H4 (cell line): ENCODE data around the gene PSMC3IP. TPM values are rescaled to one million over a fixed set of nuclear protein-coding genes. Genes with fewer than 3 reads are reported as not detected.

Experiments used
- DNase-seq: peaks from one replicate; pipeline ENCODE4 v3.0.0-alpha.2; 2015; ENCODE audit warnings: low spot score
- total RNA-seq: library from RNA; depleted of rRNA; stranded (reverse); fragments of >200 nt; shearing (Covaris generic); gene quantifications from 2 replicates; pipeline ENCODE4 v1.2.3, GENCODE V29; 2014

Gene PSMC3IP
- total RNA-seq, 1 experiment from 2014 or later: 12.6 TPM

DNA sequence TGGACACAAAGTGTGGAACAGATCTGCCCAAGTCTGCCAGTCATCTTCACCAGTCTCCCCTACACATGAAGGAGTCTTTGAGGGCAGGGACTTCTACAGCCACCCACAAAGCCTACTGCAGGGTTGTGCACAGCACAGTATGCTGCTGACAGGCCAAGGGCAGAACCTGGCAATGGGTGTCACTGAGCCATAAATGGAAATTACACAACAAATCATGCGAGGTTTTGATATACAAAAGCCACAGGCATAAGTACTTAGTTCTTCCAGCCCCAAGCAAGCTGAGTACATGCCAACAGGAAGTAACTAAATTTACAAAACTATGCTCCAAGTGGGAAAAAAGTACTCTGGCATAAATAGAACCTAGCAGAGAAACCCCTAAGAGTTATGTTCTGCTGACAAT, 7.8 kb upstream of the PSMC3IP start:
- DNase-seq: no peak

DNA sequence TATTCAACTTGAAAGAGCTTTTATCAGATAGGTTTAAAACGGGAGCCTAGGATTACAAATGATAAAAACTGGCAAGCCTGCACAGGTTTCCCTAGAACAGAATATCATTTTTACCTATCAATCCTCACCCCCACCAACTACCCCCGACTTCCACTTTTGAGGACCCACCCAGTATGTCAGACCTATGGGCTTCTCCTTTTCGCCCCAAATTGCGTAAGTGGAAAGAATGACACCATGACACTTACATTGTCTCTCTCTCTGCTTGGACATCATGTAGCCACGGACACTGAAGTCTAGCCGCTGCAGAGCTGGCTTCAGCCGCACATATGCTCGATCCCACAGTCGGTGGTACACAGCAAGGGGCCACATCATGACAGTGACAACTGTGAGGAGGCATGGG, 7.4 kb upstream of the PSMC3IP start:
- no peak for DNase-seq

DNA sequence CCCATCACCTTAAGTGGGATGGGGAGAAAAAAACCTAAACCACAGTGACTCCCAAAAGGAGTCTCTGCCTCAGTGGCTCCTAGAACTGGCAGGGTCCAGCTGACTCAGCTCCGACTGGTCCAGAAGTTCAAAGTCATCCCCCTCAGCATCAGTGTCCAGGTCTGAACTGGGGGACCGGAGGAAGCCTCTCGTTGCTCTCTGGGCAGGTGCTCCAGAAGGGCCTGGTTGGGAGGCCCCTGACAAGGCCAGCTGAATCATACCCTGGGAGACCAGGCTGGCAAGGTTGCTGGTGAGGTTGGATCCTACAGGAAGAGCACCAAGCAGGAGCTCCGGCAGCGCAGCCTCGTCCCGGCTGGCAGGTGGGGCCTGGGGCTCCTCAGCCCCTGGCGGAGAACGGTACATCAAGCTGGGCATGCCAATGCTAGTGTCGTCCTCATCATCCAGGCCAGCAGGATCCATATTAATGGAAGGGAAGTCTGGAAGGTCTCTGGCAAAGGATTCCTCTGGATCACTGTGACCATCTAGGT, 4.3 kb upstream of the PSMC3IP start:
- no peak for DNase-seq

DNA sequence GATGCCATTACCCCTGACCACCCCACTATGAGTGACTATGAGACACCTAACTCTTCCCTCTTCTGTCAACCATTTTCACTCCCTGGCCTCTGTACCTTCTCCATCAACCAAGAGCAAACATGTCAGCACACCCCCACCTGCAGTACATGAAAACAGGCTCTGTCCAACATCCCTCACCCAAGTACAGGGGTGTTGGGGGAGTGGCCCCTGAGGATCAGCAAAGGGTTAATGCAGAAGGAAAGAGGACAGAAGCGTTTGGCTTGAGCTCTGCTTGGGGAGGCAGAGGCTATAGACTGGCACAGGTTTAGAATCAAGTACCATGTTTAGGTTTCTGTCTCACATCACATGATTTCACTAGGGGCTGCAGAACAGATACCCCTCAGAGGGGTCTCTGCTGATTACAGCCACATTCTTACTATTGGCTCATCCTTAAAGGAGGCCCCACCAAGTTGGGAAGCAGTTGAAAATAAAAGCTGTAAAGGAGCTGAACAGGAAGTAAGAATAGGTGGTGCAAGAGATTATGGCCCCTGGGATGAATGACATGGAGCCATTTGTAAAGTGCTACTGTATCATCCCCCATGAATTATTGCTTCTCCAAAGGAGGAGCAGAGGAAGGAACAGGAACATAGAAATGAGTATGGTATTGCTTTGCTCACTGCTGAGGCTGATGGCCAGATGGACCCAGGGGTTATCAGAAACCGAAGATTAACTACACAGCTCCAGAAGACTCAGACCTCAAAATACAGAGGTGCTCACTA, 2.4 kb upstream of the PSMC3IP start:
- DNase-seq: no peak

DNA sequence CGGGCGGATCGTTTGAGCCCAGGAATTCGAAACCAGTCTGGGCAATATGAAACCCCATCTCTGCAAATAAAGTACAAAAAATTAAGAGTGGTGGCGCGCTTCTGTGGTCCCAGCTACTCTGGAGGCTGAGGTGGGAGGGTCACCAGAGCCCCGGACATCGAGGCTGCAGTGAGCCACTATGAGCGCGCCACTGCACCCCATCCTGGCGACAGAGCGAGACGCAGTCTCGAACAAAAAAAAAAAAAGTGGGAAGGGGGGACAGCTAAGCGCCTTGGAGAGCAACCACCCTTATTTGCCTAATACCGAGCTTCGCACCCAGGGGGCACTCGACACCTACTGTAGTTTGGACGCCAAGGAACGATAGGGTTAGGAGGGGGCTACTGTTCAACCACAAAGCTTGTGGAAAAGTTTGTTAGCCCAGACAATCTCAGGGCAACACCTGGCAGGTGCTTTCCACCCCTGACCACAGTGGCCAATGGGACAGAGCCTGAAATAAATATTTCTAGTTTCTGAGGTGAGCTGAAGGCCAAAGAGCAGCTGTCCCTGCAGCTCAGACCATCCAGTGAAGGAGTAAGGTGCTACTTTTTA, 847 bp upstream of the PSMC3IP start:
- peak; percentile 70 for DNase-seq

DNA sequence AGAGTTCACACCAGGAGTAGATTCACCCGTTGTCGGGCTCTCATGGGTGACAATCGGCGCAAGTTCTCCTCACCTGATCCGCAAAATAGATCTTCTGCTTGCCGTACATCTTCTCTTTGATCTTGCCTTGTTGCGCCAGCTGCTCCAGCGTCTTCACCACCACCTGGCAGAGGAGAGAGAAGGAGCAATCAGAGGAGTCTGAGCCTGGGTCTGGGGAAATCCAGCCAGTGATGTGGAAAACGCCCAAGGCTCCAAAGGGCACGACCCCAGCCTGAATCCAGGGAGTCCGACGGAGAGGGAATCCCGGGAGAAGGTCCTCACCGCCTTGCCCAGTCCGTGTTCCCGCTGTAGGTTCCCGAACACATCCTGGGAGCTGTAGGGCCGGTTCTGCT, 393 bp downstream of the PSMC3IP start:
- DNase-seq: no peak

DNA sequence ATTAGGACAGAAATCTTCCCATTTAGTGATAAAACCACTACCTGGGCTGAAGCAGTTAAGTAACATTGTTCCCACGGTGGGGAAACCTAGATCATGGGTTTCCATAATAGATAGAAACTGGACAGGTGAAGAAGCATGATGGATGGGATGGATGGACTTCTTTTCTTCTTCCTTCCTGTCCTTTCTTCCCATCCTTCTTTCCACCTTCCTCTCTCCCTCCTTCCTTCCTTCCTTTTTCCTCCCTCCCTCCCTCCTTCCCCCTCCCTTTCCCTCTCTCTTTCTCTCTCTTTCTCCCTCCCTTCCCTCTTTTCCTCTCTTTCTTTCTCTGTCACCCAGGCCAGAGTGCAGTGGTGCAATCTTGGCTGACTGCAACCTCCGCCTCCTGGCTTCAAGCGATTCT, 3.1 kb downstream of the PSMC3IP start:
- DNase-seq: no peak

DNA sequence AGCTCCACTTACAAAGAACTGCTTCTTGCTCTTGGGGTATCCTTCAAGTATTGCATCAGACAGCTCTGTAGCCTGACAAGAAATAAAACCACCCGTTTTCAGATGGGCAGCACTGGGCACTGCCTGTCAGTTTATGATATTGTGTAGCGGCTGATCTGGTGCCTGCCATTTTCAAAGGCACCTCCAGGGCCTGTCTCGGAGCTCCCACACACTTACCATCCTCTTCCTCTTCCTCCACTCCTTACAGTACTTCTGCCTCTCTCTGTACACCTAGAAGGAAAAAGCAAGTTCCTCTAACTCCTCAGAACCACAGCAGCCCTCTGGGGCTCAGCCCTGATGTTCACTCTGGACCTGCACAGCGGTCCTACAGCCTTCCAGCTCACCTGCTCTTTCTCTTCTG, 4.4 kb downstream of the PSMC3IP start:
- DNase-seq: no peak

DNA sequence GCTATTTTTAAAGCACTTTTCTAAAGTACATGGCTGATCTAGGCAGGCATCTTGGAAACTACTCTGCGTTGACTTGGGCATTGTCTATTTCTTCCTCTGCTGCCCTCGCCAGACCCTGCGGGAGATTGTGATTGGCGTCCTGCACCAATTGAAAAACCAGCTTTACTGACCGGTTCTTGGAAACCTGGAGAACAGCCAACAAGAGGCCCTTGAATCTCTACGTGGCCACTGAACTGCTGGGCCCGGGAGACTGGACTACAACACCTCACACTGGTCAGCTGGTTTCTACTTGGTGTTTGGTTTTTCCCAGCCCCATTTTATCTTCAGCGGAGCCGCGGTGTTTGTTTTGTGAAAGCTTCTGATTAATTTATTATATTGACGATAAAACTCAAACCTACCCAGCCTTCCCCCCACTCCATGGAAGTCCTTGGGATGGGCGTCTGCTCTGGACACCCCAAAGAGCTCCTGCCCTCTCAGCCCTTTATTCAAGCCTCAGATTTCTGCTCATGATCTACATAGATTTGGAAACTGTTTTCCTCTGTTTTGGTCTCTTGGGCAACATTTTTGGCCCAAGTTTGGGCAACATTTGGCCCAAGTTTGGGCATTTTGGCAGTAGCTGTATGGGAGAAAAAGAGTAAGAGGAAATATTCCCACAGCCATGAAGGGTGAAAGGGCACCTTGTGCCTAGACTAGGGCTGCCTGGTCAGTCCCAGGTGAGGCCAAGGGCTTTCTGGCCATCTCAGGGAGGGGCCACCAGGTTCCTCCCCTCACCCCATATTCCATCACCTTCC, 5.9 kb downstream of the PSMC3IP start:
- DNase-seq: no peak

DNA sequence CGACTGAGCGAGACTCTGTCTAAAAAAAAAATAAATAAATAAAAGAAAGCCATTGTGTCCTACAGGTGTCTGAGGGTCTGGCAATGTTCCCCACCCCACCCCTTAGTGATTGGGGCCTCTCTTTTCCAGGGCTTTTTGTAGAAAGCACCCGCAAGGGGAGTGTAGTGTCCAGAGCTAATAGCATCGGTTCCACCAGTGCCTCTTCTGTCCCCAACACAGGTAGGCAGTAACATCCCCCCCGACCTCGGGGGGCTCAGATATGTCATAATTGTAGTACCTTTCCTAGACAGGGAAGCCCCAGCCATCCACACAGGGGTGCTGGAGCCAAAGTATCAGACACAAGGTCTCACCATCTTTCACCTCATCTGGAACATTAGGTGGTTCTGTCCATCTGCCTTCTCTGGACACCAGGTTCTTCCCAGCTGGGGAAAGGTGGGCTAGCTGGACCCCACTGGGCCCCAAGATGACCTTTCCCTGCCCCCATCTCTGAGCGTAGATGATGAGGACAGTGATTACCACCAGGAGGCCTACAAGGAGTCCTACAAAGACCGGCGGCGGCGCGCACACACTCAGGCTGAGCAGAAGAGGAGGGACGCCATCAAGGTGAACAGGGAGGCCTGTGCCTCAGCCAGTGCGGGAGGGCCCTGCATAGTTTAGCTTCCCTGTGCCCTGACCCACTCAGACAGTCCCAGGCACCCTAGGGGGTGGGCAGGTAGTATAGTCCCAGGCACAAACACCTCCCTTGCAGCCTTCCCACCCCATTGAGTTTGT, 9.0 kb downstream of the PSMC3IP start:
- DNase-seq: no peak

DNA sequence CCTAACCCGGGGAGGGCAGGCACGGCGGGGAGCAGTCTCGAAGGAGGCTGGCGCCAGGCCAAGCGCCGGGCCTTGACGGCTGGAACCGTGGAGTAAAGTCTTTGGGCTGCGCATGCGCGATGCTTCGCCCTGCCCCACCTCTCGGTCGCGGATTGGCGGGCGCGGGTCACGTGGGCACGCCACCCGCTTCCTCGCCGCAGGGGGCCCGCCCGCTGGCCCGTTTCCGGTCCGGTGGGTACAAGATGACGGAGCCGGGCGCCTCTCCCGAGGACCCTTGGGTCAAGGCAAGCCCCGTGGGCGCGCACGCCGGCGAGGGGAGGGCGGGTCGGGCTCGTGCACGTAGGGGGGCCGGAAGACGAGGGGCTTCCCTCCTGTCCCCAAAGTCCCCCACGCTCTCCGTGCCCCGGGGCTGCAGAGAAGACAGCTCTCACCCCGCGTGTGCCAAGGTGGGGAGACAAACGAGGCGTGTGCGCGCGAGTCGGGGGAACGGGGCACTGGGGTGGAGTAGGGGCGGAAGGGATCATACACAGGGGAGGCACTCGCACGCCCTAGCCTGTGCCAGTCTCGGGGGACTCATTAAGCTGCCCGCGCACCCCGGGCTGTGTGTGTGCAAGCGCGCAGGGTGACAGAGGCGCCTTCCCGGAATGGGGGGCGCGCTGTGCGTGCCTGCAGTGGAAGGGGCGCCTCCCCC, 10.5 kb downstream of the PSMC3IP start, which contains the start of gene MLX:
Gene MLX, plus strand, starts transcription at position 218 of the 691 bp plus-strand sequence. Its CDS starts 25 bp downstream, at position 243.
- peak; percentile 85 for DNase-seq

DNA sequence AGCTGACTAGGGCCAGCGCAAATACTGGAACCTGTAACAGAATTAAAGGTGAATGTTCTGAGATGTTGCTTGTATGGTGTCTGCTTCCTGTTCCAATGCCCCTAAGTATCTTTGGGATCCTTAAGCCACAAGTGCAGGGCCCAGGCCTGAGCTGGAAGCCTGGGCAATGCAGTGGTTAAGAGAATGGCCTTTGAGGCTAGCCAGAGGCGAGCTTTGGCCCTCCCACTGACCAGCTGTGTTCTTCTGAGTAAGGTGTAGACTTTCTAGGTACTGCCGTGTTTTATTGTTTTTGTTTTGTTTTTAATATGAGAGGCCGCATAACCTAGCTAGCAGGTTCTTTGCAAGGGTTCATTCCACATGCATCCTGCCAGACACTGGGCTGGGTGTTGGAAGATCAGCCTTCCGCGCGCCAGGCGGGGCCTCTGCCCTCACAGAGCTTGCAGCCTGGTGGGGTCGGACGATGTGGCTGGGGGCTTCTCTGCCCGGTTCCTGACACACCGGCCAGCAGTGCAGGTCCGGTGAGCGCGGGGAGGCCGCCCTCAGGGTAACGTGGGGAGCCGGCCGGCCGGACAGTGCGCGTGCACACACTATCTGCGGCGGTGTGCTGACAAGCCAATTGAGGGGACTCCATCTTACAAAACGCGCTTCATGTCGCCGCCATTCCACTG, 11.2 kb downstream of the PSMC3IP start:
- no peak for DNase-seq

DNA sequence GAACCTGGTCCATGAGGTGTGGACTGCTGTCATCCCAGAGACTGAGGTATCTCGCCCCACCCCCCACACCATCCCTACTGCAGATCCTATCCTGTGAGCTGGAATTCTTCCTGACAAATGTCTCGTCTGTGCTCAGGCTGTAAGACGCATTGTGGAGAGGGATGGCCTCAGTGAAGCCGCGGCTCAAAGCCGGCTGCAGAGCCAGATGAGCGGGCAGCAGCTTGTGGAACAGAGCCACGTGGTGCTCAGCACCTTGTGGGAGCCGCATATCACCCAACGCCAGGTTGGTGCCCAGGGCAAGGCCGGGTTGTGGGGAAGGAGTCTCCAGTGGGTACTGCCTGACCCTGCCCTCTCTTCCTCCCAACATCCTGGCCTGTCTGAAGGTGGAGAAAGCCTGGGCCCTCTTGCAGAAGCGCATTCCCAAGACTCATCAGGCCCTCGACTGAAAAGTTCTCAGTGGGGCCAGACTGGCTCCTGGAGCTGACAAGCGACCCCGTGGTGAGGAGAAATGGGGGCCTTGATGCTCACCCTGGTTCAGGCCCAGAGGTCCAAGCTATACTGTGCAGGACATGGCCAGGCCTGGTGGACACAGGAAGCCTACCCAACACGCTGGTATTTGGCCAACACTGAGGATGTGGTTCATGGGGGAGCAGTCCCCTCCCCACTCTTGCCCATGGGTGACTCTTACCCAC, 11.9 kb downstream of the PSMC3IP start:
- DNase-seq: no peak

DNA sequence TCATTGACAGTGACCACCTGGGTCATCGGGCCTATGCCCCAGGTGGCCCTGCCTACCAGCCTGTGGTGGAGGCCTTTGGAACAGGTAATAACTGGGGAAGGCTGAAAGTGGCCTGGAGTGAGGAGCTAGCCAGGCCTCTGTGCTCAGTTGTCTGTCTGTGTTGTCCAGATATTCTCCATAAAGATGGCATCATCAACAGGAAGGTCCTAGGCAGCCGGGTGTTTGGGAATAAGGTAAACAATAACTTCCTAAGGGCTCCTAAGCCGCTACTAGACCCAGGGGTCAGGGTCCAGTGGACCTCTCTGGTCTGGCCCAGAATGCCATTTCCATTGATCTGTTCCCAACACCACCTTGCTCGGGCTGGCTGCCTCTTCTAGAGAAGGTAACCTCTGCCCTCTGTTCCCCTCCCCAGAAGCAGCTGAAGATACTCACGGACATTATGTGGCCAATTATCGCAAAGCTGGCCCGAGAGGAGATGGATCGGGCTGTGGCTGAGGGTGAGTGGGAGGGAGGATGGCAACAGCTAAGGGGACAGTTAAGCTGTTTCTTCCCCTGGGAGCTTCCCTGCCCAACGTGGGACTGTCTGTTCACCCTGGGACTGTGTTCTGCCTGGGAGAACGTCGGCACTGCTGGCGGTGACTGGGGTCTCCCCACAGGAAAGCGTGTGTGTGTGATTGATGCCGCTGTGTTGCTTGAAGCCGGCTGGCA, 12.6 kb downstream of the PSMC3IP start:
- no peak for DNase-seq

DNA sequence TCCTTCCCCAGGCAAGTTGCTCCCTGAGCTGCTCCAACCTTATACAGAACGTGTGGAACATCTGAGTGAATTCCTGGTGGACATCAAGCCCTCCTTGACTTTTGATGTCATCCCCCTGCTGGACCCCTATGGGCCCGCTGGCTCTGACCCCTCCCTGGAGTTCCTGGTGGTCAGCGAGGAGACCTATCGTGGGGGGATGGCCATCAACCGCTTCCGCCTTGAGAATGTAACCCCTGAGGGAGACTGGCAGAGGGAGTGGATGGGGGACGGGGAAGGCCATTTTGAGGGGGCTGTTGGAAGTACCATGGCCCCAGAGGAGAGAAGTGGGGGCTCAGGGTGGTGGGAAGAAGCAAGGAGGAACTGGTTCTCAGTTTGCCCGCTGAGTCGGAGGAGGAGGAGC, 13.6 kb downstream of the PSMC3IP start:
- DNase-seq: no peak

DNA sequence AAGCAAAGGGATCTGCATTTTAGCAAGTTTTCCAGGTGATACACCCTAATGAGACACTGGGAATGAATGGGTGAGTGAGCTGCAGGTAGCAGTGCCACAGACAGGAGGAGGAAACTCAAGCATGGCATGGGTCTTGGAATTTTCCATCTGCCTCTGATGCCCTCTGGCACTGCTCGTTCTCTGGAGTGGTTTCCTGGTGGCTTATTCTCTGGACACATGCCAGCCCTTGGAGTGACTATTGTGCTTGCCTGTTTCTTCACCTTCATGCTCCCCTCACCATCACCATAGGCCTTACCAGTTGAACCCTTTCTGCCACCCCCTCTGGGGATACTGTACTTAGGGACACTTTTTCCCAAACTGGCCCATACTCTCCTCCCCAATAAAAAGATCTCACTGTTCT, 14.0 kb downstream of the PSMC3IP start:
- peak; percentile 40 for DNase-seq

DNA sequence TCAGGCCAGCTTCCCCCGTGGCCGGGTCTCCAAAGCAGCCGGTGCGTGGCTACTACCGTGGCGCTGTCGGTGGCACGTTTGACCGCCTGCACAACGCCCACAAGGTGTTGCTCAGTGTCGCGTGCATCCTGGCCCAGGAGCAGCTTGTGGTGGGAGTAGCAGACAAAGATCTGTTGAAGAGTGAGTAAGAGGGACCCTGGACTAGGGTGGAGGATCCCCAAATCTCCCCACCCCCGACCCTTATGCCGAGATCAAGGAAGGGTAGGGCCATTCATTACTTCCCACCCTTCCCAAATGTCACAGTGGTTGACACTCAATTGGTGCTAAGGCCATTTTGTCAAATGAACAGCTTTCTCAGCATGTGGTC, 14.4 kb downstream of the PSMC3IP start:
- no peak for DNase-seq

DNA sequence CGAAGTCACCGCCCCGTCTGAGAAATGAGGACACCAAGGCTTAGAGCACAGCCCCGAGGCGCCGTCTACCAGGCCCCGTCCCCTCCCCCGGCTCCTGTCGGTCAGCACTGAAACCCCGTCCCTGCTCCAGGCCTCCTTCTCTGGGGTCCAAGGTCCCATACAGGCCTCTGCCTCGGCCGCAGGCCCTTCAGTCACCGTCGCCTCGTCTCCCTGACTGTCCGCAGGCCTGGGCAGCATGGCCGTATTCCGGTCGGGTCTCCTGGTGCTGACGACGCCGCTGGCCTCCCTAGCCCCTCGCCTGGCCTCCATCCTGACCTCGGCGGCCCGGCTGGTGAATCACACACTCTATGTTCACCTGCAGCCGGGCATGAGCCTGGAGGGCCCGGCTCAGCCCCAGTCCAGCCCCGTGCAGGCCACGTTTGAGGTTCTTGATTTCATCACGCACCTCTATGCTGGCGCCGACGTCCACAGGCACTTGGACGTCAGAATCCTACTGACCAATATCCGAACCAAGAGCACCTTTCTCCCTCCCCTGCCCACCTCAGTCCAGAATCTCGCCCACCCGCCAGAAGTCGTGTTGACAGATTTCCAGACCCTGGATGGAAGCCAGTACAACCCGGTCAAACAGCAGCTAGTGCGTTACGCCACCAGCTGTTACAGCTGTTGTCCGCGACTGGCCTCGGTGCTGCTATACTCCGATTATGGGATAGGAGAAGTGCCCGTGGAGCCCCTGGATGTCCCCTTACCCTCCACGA, 15.0 kb downstream of the PSMC3IP start:
- no peak for DNase-seq
